ENCODE measurements around the gene ZNF598.

The ZNF598 gene

DNA sequence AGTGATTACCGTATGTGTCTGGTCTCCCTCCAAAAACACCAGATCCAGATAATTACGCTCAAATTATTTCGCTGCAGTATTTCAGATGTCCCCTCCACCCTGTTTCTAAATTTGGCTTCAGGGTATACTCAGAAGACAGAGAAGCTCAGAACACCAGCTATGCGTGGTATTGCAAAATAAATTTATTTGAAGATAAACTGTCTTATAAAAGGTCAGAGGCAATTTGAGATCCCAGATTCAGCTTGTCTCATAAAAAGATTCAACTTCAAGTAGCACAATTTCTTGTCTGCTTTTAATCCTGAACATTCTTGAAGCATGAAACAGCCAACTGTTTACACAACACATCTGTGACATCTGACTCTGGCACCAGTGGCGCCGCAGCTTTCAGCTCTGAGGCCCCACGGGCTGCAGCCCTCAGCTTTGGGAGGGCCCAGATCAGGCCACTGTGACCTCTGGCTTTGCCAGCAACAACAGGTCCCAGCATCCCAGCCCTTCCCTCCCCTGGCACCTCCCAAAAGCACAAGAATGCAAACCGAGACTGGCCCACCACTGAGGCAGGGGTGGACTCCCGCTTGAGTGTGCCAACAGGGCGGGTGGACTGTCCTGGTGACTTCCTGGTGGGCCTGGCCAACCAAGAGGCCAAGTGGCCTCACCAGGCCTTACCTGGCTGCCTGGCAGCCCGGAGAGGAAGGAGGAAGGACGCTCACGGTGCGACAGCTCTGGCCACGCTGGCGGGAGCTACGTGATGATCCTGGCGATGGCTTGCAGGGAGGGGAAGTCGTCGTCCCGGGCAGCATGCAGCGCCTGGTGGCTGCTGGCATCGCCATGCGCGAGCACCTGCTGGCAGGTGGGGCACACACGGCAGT, 11.9 kb downstream of the ZNF598 start:
- no peak overlapping the region for H3K4me3 ChIP-seq (replicated peaks in 1 of 2; ENCODE audit: low read depth in 2 of 2, low read length in 2 of 2)
- peak; percentile 40 to 45 for DNase-seq (ENCODE audit: low read depth in 2 of 2)
- TF ChIP-seq, protein P1, sequence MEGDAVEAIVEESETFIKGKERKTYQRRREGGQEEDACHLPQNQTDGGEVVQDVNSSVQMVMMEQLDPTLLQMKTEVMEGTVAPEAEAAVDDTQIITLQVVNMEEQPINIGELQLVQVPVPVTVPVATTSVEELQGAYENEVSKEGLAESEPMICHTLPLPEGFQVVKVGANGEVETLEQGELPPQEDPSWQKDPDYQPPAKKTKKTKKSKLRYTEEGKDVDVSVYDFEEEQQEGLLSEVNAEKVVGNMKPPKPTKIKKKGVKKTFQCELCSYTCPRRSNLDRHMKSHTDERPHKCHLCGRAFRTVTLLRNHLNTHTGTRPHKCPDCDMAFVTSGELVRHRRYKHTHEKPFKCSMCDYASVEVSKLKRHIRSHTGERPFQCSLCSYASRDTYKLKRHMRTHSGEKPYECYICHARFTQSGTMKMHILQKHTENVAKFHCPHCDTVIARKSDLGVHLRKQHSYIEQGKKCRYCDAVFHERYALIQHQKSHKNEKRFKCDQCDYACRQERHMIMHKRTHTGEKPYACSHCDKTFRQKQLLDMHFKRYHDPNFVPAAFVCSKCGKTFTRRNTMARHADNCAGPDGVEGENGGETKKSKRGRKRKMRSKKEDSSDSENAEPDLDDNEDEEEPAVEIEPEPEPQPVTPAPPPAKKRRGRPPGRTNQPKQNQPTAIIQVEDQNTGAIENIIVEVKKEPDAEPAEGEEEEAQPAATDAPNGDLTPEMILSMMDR (IDR thresholded peaks at IDR 0.05; ENCODE audit: low read depth, low read length): no peak

DNA sequence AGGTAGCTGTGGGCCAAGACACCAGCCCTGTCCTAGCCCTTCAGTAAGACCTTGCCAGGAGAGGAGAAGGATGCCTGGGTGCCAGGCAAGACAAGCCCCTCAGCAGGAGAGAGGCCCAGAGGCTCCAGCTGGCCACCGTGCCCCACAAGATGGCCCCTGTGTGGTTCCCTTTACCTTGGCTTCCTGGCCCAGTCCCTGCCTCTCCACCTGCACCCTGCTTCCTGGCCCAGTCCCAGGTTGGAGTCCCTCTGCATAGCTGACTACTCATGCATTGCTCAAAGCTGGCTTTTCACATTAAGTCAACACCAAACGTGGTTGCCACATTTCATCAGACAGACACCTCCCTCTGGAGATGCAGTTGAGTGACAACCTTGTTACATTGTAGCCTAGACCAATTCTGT, 15.9 kb downstream of the ZNF598 start:
- no peak overlapping the region for H3K4me3 ChIP-seq (replicated peaks in 1 of 2; ENCODE audit: low read depth in 2 of 2, low read length in 2 of 2)
- DNase-seq (ENCODE audit: low read depth in 2 of 2): peak in 1 of 2 donors; percentile 59
- TF ChIP-seq, protein P1 (IDR thresholded peaks at IDR 0.05; ENCODE audit: low read depth, low read length): no peak

DNA sequence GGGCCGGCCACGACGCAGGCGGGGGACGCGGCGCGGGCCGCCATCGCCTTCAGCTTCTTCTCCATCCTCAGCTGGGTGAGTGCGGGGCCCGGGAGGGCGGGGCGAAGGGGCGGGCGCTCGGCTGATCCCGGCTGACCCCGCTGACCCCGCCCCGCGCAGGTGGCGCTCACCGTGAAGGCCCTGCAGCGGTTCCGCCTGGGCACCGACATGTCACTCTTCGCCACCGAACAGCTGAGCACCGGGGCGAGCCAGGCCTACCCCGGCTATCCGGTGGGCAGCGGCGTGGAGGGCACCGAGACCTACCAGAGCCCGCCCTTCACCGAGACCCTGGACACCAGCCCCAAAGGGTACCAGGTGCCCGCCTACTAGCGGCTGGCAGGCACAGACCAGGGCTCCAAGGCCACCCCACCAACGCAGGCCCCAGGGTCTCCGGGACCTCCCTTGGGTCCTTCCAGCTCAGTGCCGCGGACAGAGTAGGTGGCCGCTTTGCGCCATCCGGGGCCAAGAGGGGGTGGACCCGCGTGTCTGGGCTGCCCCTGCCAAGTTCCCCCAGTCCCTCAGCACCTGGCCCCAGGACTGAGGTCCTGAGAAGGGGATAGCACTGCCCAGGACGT, 16.8 kb downstream of the ZNF598 start:
- TF ChIP-seq, protein P1 (IDR thresholded peaks at IDR 0.05; ENCODE audit: low read depth, low read length): no peak
- no peak overlapping the region for H3K4me3 ChIP-seq (replicated peaks in 1 of 2; ENCODE audit: low read depth in 2 of 2, low read length in 2 of 2)

DNA sequence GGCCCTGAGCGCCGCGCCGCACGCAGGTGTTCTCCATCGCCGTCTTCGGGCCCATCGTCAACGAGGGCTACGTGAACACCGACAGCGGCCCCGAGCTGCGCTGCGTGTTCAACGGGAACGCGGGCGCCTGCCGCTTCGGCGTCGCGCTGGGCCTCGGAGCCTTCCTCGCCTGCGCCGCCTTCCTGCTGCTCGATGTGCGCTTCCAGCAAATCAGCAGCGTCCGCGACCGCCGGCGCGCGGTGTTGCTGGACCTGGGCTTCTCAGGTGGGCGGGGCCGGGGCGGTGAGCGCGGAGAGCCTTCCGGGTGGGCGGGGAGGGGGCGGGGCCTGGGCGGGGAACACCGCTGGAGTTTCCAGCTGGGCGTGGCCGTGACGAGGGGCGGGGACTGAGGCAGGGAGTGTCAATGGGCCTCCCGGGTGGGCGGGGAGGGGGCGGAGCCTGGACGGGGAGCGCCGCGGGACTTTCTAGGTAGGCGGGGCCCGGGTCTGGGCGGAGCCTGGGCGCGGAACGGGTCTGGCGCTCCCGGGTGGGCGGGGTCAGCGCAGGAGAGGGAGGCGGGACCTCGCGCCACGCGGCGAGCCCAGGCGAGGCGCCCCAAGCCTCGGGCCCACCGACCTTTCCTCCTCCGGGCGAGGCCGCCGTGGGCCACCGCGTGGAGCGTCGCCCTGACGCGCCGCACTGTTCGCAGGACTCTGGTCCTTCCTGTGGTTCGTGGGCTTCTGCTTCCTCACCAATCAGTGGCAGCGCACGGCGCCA, 17.5 kb downstream of the ZNF598 start:
- peak overlapping the region in 1 of 2 donors; percentile 38 for H3K4me3 ChIP-seq (replicated peaks in 1 of 2; ENCODE audit: low read depth in 2 of 2, low read length in 2 of 2)
- TF ChIP-seq, protein P1 (IDR thresholded peaks at IDR 0.05; ENCODE audit: low read depth, low read length): no peak
- DNase-seq (ENCODE audit: low read depth in 2 of 2): peak; percentile 93 to 94

More for the DNA sequence above, 16.8 kb downstream of the ZNF598 start:
- DNase-seq (ENCODE audit: low read depth in 2 of 2): no peak

DNA sequence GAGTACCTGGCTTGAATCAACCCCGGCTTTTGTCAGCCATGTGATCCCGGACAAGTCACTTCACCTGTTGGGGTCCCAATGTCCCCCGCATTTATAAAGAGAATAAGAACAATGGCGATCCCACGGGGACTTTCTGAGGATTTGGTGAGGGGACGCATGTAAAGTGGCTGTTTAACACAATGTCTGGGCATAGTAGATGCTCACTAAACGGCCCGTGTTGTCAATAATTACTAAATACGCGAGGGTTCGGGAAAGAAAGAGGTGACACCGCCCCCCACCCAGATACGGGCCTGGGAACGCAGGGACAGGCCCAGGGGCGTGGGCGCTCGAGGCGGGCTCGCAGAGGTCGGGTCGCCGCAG, 18.1 kb downstream of the ZNF598 start:
- no peak for DNase-seq (ENCODE audit: low read depth in 2 of 2)
- TF ChIP-seq, protein P1 (IDR thresholded peaks at IDR 0.05; ENCODE audit: low read depth, low read length): no peak
- peak overlapping the region in 1 of 2 donors; percentile 38 for H3K4me3 ChIP-seq (replicated peaks in 1 of 2; ENCODE audit: low read depth in 2 of 2, low read length in 2 of 2)

DNA sequence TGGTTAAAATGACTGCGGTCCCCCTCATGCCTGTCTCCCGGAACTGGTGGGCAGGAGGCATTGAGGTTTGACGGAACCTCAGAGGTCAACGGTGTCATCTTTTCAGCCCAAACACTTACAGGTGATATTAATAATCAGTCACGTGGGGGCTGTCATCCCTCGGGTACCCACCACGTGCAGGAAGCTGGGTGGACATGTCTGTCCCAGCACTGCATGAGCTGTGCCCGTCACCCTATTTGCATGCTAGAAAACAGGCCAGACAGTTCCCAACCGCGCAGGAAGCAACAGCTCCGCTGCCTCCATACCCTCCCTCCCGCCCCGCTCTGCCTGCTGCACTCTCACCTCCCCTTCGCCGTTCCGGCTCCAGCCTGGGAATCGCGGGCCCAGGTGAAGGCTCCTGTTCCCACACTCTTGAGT, 18.5 kb downstream of the ZNF598 start:
- H3K4me3 ChIP-seq (replicated peaks in 1 of 2; ENCODE audit: low read depth in 2 of 2, low read length in 2 of 2): no peak overlapping the region
- DNase-seq (ENCODE audit: low read depth in 2 of 2): no peak
- TF ChIP-seq, protein P1 (IDR thresholded peaks at IDR 0.05; ENCODE audit: low read depth, low read length): no peak
